Peyer's patch (tissue), 4 donors: Measurements from ENCODE around the gene MRPL54.

Experiments
- POLR2A ChIP-seq, 2 donors: fragments of 450-650 bp; IDR thresholded peaks; one replicate each; pipeline ENCODE4 v1.5.1; 2017; ENCODE audit warnings: antibody characterized with exemption in 2 of 2, mild to moderate bottlenecking in 2 of 2, moderate library complexity in 2 of 2
- TF ChIP-seq, protein P1 (sequence below), 6 experiments: fragments of 450-650 bp in 4 of 6; fragments of 200-600 bp in 2 of 6; sonication (generic) in 1 of 6; IDR thresholded peaks; one replicate each; pipeline ENCODE4 v1.5.1; 2017 to 2019; ENCODE audit warnings: antibody characterized with exemption in 6 of 6, mild to moderate bottlenecking in 3 of 6, moderate library complexity in 1 of 6

DNA sequence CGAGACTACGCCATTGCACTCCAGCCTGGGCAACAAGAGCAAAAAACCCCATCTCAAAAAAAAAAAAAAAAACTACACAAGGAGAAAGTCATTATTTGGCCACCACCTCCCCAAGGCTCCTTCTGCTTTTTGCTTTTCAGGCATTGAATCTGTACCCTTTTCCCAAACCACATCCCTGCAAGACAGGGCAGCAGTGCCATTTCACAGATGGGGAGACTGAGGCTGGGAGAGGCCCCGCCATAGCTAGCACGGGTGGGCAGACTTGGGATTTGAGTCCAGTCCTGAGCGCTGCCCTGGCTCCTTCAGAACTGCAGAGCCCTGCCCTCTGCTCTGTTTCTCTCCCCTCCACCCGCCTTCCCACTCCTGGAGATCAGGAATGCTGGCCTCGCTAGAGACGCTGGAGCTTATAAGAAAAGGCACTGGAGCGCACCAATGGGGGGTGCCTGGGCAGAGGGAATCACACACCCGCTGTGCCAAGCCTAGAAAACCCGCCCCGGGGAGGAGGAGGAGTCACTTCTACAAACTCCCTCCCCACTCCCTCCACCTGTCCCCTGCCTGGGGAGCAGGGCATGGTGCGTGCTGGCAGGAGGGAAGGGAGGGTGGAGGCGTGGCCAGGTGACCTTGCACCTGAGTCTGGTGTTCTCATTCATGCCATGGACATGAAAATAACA lies 36.7 kb upstream of the MRPL54 start:
- TF ChIP-seq, protein P1, sequence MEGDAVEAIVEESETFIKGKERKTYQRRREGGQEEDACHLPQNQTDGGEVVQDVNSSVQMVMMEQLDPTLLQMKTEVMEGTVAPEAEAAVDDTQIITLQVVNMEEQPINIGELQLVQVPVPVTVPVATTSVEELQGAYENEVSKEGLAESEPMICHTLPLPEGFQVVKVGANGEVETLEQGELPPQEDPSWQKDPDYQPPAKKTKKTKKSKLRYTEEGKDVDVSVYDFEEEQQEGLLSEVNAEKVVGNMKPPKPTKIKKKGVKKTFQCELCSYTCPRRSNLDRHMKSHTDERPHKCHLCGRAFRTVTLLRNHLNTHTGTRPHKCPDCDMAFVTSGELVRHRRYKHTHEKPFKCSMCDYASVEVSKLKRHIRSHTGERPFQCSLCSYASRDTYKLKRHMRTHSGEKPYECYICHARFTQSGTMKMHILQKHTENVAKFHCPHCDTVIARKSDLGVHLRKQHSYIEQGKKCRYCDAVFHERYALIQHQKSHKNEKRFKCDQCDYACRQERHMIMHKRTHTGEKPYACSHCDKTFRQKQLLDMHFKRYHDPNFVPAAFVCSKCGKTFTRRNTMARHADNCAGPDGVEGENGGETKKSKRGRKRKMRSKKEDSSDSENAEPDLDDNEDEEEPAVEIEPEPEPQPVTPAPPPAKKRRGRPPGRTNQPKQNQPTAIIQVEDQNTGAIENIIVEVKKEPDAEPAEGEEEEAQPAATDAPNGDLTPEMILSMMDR (IDR thresholded peaks at IDR 0.05), result no peak
- peak; percentile 41 to 58 for TF ChIP-seq POLR2A (IDR thresholded peaks at IDR 0.05)
